Thymus (tissue), 14 donors: ENCODE measurements around the gene AMPD3. TPM values are rescaled to one million over a fixed set of nuclear protein-coding genes. Genes with fewer than 3 reads are reported as not detected.

ENCODE experiments used
- DNase-seq, 9 donors: peaks; one replicate each; pipeline ENCODE4 v3.0.0-alpha.2; 2013; ENCODE audit warnings: low spot score in 9 of 9, low read depth in 6 of 9, missing footprints in 1 of 9
- H3K27ac ChIP-seq, 2 donors: one replicate each; pipeline ENCODE4 v1.5.1; 2013; ENCODE audit warnings: control low read depth in 1 of 2, low read depth in 1 of 2, low read length in 1 of 2, mild to moderate bottlenecking in 1 of 2, moderate library complexity in 1 of 2
- H3K27me3 ChIP-seq, 2 donors: one replicate each; pipeline ENCODE4 v1.5.1; 2013; ENCODE audit warnings: low read length in 1 of 2; ENCODE audit not compliant: control insufficient read depth in 2 of 2, insufficient read depth in 1 of 2
- H3K36me3 ChIP-seq, 2 donors: one replicate each; pipeline ENCODE4 v1.5.1; 2013; ENCODE audit warnings: low read length in 1 of 2, mild to moderate bottlenecking in 1 of 2, moderate library complexity in 1 of 2; ENCODE audit not compliant: control insufficient read depth in 2 of 2, insufficient read depth in 2 of 2
- H3K4me1 ChIP-seq, 2 donors: one replicate each; pipeline ENCODE4 v1.5.1; 2013; ENCODE audit warnings: low read length in 2 of 2; ENCODE audit not compliant: control insufficient read depth in 2 of 2, insufficient read depth in 2 of 2
- H3K4me3 ChIP-seq, 2 donors: one replicate each; pipeline ENCODE4 v1.5.1; 2013; ENCODE audit warnings: low read length in 2 of 2, control low read depth in 1 of 2, mild to moderate bottlenecking in 1 of 2
- H3K9me3 ChIP-seq, 2 donors: one replicate each; pipeline ENCODE4 v1.5.1; 2013; ENCODE audit warnings: low read length in 1 of 2, mild to moderate bottlenecking in 1 of 2; ENCODE audit not compliant: control insufficient read depth in 2 of 2, insufficient read depth in 1 of 2
- WGBS: extraction: QIAGEN DNeasy Blood & Tissue Kit; methylation state at CpG from one replicate; pipeline ENCODE4 v1.1.7; 2013; 5-methylcytosine and 5-hydroxymethylcytosine counted together
- long read RNA-seq, 10 donors: transcript quantifications; one replicate each; lab custom pipeline, GENCODE V29; 2026
- polyA plus RNA-seq: library from polyadenylated mRNA; stranded (reverse); fragments of 200-250 nt; gene quantifications from one replicate; pipeline ENCODE4 v1.2.3, GENCODE V29; 2013
- total RNA-seq: library from RNA; stranded (reverse); fragments of 120-200 nt; gene quantifications from one replicate; pipeline ENCODE4 v1.2.4, GENCODE V29; 2013
- donor health status: healthy.

Gene AMPD3
- total RNA-seq (13.1 TPM), polyA plus RNA-seq (13.6 TPM)
- long read RNA-seq, donor 1, partial matches to known transcripts = 0 of 1 reads
- long read RNA-seq, donor 1, other reads (novel, unspliced or antisense) = 0 of 1 reads
- long read RNA-seq, donor 2 = 0 reads
- long read RNA-seq, donor 3, partial matches to known transcripts = 16 of 32 reads
- long read RNA-seq, donor 3, other reads (novel, unspliced or antisense) = 14 of 32 reads
- long read RNA-seq, donor 4 = 0 reads
- long read RNA-seq, donor 5, partial matches to known transcripts = 0 of 3 reads
- long read RNA-seq, donor 5, other reads (novel, unspliced or antisense) = 0 of 3 reads
- long read RNA-seq, donor 6, partial matches to known transcripts = 0 of 1 reads
- long read RNA-seq, donor 6, other reads (novel, unspliced or antisense) = 0 of 1 reads
- long read RNA-seq, donor 7, partial matches to known transcripts = 0 of 1 reads
- long read RNA-seq, donor 7, other reads (novel, unspliced or antisense) = 0 of 1 reads
- long read RNA-seq, donor 8, partial matches to known transcripts = 0 of 3 reads
- long read RNA-seq, donor 8, other reads (novel, unspliced or antisense) = 0 of 3 reads
- long read RNA-seq, donor 9, partial matches to known transcripts = 0 of 3 reads
- long read RNA-seq, donor 9, other reads (novel, unspliced or antisense) = 0 of 3 reads
- long read RNA-seq, donor 10 = 0 reads

DNA sequence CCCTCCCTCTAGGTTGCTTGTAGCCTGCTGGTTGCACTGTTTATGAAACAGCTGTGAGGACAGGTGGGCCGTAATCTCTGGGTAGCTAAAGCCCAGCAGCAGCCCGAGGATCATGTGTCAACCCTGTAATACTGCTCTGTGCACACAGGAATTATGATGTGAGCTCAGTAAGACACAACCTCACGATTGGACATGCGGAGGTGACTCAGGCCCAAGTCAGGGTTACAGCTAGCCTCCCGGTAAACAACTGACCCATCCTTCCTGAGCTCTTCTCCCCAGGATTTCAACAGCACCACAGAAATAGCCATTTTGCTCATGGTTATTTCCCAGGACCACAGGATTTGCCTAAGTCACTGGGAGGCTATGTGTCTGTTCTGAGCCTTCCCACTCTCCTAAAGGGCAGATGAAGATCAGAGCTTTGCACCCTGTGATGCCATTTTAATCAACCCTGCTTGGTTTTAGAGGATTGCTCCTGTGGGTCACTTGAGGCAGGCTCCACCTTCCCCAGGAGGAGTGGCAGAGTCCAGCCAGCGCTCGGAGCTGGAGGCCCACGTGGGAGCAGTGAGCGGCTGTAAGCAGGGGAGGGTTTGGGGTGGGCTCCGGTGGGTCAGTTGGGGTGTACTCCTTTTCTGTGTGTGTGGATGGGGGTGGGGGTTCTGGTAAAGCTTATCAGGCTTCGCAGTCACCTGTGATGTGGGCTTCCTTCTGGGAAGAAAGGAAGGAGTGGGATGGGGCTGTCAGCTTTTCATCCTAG, at the start of gene AMPD3:
TSS of gene AMPD3 (plus strand) at position 387 of the 754 bp plus-strand sequence. CDS start 6,256 bp downstream, outside the sequence.
- no peaks in the 10 kb centered on the region for H3K9me3 ChIP-seq
- H3K4me3 ChIP-seq = peak within 1 kb of the TSS; percentile 42 to 47
- peak within 1 kb of the TSS; percentile 61 to 93 for H3K27ac ChIP-seq
- peaks cover 43 to 77% of the 10 kb centered on the region in 2 donors for H3K4me1 ChIP-seq
- 43% methylated on average over 11 of the region's 11 CpGs for WGBS
- no peaks in the 10 kb centered on the region for H3K36me3 ChIP-seq
- DNase-seq = peak in 1 of 9 donors; percentile 45
- peaks cover 0 to 13% of the 10 kb centered on the region in 2 donors for H3K27me3 ChIP-seq

DNA sequence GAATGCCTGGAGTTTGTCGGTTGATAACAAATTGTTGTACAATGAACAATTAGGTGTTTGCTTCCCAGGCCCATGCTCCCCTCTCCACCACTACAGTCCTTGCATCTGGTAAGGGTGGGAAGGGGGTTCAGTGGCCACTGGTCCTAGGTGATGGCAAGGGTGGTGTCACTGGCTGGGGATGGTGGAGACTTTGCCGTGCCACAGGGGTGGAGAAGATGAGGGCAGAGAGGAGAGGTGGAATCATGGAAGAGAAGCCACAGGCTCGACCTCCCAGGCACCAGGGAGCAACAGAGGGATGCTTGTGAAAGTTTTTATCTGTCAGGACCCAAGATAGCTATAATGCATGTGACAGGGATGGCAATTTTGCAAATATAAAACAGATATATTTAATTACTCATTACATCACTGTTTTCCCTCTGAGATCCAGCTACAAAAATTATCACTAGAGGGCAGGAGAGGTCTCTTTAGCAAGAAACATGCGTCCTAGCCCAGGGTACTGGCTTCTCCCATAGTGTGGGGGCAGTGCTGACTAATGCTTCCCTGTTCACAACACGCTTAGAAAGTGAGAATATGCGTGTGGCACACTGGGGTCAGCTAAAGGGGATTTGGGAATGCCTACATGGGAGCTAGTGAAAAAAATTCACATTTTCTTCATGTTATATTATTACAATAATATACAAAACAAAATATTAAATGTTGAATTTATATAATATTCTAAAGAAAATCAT, 49.0 kb upstream of the AMPD3 start:
- DNase-seq = peak in 8 of 9 donors; percentile 40 to 77 (median 50)
- H3K4me1 ChIP-seq = peaks cover 0 to 14% of the 10 kb centered on the region in 2 donors

DNA sequence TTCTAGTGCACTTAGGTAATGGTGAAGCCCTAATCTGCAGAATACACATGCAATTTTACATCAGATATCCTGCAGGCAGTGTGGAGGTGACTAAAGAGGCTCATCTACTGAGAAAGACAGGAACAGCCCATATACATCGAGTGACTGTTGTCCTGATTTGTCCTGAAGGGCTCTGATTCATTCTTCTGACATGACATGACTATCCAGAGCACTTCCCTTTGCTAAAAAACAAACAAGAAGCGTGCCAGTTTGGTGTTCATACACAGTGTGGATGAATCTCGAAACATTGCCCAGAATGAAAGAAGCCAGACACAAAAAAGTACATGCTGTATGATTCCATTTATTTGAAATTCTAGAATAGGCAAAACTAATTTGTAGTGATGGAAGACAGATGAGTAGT, 48.0 kb upstream of the AMPD3 start:
- Histone ChIP-seq H3K36me3 (no peaks in the 10 kb centered on the region), H3K9me3 (no peaks in the 10 kb centered on the region), H3K4me1 (peaks cover 0 to 14% of the 10 kb centered on the region in 2 donors), H3K27ac (no peak overlapping the region), H3K4me3 (no peak overlapping the region), H3K27me3 (no peaks in the 10 kb centered on the region)
- 72% methylated on average over 3 of the region's 3 CpGs for WGBS
- no peak for DNase-seq

More for the DNA sequence above, 49.0 kb upstream of the AMPD3 start:
- Histone ChIP-seq H3K27ac (no peak overlapping the region), H3K4me3 (no peak overlapping the region), H3K9me3 (no peaks in the 10 kb centered on the region), H3K36me3 (no peaks in the 10 kb centered on the region), H3K27me3 (no peaks in the 10 kb centered on the region)
- 40% methylated on average over 6 of the region's 6 CpGs for WGBS

DNA sequence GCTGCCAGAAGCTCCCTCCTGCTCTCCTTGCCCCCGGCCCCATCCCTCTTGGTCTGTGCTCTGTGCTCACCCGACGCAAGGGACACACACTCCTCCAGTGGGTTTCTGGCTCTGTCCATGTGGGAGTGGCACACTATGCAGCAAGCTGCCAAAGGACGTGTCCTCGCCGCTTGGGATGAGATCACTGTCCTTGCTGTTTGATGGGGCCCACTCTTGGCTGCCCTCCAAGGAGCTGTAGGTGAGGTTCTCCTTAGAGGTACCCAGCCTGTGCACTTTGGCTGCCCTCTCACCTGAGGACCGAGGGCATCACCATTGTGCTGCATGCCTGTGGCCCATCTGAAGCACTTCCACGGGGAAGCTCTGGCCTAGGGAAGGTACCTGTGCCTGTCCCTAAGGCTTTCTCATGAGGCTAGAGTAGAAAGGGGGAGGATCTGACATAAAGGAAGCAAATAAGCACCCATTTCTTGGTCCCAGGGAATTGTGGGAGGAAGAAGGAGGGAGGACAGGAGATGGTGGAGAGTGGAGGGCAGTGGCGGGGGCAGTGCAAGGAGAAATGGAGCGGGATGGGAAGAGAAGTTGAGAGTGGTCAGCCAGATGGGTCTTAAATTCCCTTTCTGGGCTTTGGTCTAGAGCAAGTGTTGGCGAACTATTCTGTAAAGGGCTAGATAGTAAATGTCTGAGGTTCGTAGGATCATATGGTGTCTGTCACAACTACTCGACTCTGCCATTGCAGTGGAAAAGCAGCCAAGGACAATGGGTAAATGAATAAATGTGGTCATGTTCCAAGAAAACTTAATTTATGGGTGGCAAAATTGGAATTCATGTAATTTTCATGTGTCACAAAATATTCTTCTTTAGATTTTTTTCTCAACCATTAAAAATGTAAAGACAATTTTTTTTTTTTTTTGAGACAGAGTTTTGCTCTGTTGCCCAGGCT, 47.0 kb upstream of the AMPD3 start:
- Histone ChIP-seq H3K4me3 (no peak overlapping the region), H3K27ac (no peak overlapping the region), H3K4me1 (peaks cover 0 to 14% of the 10 kb centered on the region in 2 donors), H3K27me3 (no peaks in the 10 kb centered on the region), H3K9me3 (no peaks in the 10 kb centered on the region), H3K36me3 (no peaks in the 10 kb centered on the region)
- WGBS = 97% methylated on average over 13 of the region's 13 CpGs
- no peak for DNase-seq

DNA sequence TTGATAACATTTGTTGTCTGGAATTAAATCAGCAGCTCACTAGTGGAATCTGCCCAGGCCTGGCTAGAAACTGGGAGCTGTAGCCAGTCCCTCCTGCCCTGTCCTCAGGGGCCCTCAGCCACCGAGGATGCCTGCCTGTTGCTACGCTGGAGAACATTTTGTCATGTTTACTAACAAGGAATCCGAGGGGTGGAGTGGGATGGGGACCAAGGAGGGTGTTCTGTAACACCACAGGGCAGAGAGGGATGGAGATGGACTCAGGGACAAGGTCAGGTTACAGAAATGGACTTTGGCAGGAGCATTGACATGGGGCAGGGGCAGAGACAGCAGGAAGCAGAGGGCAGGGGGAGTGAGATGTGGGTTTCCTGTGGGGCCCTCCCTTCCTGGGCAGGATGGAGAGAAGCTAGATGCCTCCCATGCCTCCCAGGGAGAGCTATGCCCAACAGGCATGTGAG, 45.8 kb upstream of the AMPD3 start:
- 69% methylated on average over 3 of the region's 3 CpGs for WGBS
- DNase-seq = peak in 2 of 9 donors; percentile 25 to 34
- no peaks in the 10 kb centered on the region for H3K27me3 ChIP-seq

DNA sequence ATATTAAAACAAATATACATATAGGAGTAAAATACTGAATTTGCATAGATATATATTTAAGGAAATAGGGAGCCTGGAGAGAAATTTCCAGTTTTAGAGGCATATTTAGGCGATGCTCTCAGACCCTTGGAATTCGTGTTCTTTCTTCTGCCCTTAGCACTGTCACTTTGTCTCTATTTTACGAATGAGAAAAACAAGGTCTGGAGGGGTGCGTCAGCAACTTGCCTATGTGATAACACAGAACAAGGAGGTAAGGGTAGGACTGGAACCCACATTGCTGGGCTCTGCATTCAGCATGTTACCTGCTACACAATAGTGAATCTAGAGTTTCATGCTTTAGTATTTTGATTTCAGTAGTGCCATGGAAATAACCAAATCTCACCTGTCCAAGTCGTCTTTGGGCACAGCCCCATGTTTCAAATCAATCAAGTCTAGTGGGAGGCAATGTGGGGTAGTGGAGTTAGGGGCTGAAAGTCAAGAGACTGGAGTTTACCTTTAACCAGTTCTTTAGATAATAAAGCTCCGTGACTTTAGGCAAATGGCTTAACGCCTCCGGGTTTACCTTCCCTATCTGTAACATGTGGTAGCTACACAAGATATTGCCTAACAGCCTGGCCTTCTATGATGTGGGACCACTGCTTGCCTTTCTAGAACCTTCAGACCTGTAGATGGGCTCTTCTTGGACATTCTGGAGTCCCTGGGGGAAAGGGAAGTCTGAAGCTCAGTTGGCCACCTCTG, 44.8 kb upstream of the AMPD3 start:
- Histone ChIP-seq H3K27me3 (no peaks in the 10 kb centered on the region), H3K9me3 (no peaks in the 10 kb centered on the region), H3K4me1 (peaks cover 9 to 33% of the 10 kb centered on the region in 2 donors), H3K36me3 (no peaks in the 10 kb centered on the region), H3K27ac (no peak overlapping the region), H3K4me3 (no peak overlapping the region)
- no peak for DNase-seq
- 91% methylated on average over 8 of the region's 8 CpGs for WGBS

More for the DNA sequence above, 45.8 kb upstream of the AMPD3 start:
- Histone ChIP-seq H3K27ac (no peak overlapping the region), H3K4me1 (peaks cover 5 to 24% of the 10 kb centered on the region in 2 donors), H3K36me3 (no peaks in the 10 kb centered on the region), H3K4me3 (no peak overlapping the region), H3K9me3 (no peaks in the 10 kb centered on the region)

DNA sequence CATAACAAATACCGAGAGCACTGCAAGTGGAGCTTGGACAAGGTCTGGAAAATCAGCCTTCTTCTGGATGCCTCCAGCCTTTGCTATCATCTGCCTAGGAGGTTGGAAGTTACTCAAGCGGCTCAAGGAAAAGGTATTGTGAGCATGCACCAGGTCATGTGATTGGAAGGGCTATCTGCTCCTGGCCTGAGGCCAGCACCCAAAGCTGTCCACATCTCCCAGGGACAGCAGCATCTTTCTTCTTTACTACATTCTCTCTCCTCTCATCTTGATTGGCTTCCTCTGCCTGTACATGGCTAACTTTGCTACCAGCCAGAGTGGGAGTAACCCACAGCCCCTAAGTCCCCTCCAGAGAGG, 44.2 kb upstream of the AMPD3 start:
- Histone ChIP-seq H3K27ac (no peak overlapping the region), H3K9me3 (no peaks in the 10 kb centered on the region), H3K4me3 (no peak overlapping the region), H3K36me3 (no peaks in the 10 kb centered on the region), H3K4me1 (peaks cover 9 to 35% of the 10 kb centered on the region in 2 donors), H3K27me3 (no peaks in the 10 kb centered on the region)
- 97% methylated on average over 2 of the region's 2 CpGs for WGBS
- no peak for DNase-seq
